ENCODE results near the gene C19orf44.
"Not testable (repeated sequence)": the region's sequence is repeated elsewhere in the genome, so short reads cannot be mapped to it uniquely, and the experiment has no call there.

DNA sequence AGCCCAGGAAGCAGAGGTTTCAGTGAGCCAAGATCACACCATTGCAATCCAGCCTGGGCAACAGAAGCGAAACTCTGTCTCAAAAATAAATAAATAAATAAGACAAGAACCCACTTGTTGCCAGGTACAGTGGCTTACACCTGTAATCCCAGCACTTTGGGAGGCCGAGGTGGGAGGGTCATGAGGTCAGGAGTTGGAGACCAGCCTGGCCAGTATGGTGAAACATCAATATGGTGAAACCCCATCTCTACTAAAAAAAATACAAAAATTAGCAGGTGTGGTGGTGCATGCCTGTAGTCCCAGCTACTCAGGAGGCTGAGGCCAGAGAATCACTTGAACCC, 23.7 kb upstream of the C19orf44 start:
- not testable (repeated sequence) for TF ChIP-seq POLR2A (IDR thresholded peaks at IDR 0.05; ENCODE audit: low read length); GATA1 (IDR thresholded peaks at IDR 0.05; ENCODE audit: low read depth, low read length)
